ENCODE results near the gene MS4A14. TPM values are rescaled to one million over a fixed set of nuclear protein-coding genes. Genes with fewer than 3 reads are reported as not detected.

The MS4A14 gene
- total RNA-seq, 1 donor: not detected

DNA sequence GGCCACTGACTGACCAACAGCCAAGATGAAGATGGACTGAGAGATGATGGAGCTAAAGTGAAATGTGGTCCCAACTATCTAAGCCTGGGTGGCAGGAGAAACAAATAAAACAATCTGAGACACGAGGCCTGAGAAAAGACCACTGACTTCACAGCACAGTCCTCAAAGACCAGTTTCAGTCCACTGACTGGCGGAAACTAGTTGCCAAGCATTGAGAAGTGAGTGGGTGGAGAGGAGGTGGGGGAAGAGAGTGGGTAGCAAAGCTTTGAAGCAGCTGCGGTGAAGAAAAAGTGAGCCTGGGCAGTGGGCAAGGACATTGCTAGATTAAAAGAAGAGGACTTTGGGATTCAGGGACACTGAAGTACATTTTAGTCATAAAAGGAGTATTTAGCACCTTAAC lies 61.3 kb downstream of the MS4A14 start:
- no peaks in the 10 kb centered on the region for H3K4me1 ChIP-seq (ENCODE audit: insufficient read depth, low read length)
- no peaks in the 10 kb centered on the region for H3K27me3 ChIP-seq (ENCODE audit: insufficient read depth, low read length)
- no peaks in the 10 kb centered on the region for H4K20me1 ChIP-seq (ENCODE audit: insufficient read depth, low read length)
- no peaks in the 10 kb centered on the region for H3K36me3 ChIP-seq (ENCODE audit: insufficient read depth, low read length)
- H2AFZ ChIP-seq (ENCODE audit: low read length): no peak overlapping the region
- DNase-seq (ENCODE audit: insufficient read length, low spot score, missing footprints): no peak
- TF ChIP-seq, protein P1, sequence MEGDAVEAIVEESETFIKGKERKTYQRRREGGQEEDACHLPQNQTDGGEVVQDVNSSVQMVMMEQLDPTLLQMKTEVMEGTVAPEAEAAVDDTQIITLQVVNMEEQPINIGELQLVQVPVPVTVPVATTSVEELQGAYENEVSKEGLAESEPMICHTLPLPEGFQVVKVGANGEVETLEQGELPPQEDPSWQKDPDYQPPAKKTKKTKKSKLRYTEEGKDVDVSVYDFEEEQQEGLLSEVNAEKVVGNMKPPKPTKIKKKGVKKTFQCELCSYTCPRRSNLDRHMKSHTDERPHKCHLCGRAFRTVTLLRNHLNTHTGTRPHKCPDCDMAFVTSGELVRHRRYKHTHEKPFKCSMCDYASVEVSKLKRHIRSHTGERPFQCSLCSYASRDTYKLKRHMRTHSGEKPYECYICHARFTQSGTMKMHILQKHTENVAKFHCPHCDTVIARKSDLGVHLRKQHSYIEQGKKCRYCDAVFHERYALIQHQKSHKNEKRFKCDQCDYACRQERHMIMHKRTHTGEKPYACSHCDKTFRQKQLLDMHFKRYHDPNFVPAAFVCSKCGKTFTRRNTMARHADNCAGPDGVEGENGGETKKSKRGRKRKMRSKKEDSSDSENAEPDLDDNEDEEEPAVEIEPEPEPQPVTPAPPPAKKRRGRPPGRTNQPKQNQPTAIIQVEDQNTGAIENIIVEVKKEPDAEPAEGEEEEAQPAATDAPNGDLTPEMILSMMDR (IDR thresholded peaks at IDR 0.05; ENCODE audit: extremely low read depth, low read depth, low read length): no peak
- H3K27ac ChIP-seq (ENCODE audit: low read depth, low read length): no peak overlapping the region
- H3K9me3 ChIP-seq (ENCODE audit: low read depth, low read length): no peaks in the 10 kb centered on the region
- no peaks in the 10 kb centered on the region for H3K79me2 ChIP-seq (ENCODE audit: insufficient read depth, low read length)
- H3K4me3 ChIP-seq (ENCODE audit: insufficient read depth, low read length): no peak overlapping the region
- H3K4me2 ChIP-seq (ENCODE audit: insufficient read depth, low read length): no peak overlapping the region

DNA sequence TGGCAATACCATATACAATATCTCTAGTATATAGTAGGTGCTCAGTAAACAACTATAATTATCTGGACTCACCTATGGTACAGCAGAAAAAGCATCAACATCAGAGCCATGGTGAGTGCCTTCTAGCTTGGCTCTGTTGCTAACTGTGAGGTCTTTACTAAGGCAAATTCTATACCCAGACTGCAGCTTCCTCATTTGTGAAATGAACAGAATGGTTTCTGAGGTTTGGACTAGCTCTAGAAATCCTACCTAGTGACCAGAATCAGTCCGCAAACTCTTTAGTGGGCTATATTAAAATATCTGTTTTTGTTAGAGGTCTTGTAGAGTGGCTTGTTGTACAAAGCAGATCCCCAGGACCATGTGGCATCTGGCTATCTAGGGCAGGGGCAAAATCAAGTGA lies 63.1 kb downstream of the MS4A14 start:
- no peaks in the 10 kb centered on the region for H3K27me3 ChIP-seq (ENCODE audit: insufficient read depth, low read length)
- no peaks in the 10 kb centered on the region for H3K36me3 ChIP-seq (ENCODE audit: insufficient read depth, low read length)
- DNase-seq (ENCODE audit: insufficient read length, low spot score, missing footprints): no peak
- no peaks in the 10 kb centered on the region for H4K20me1 ChIP-seq (ENCODE audit: insufficient read depth, low read length)
- H2AFZ ChIP-seq (ENCODE audit: low read length): no peak overlapping the region
- no peak overlapping the region for H3K27ac ChIP-seq (ENCODE audit: low read depth, low read length)
- H3K79me2 ChIP-seq (ENCODE audit: insufficient read depth, low read length): no peaks in the 10 kb centered on the region
- H3K4me1 ChIP-seq (ENCODE audit: insufficient read depth, low read length): no peaks in the 10 kb centered on the region
- H3K4me3 ChIP-seq (ENCODE audit: insufficient read depth, low read length): no peak overlapping the region
- H3K4me2 ChIP-seq (ENCODE audit: insufficient read depth, low read length): no peak overlapping the region
- no peaks in the 10 kb centered on the region for H3K9me3 ChIP-seq (ENCODE audit: low read depth, low read length)
- TF ChIP-seq, protein P1 (IDR thresholded peaks at IDR 0.05; ENCODE audit: extremely low read depth, low read depth, low read length): no peak

Other genes with a start within 250 kb of the MS4A14 start
- gene MS4A6A, start 213.4 kb upstream of the MS4A14 start, total RNA-seq: under 0.01 TPM in 1 of 2 replicates, not detected in the other
- not detected in 2 replicates for gene MS4A4E, start 153.3 kb upstream of the MS4A14 start, total RNA-seq
- gene MS4A4A, start 115.8 kb upstream of the MS4A14 start, total RNA-seq: under 0.01 and 0.36 TPM in 2 replicates
- gene MS4A6E, start 69.2 kb upstream of the MS4A14 start, total RNA-seq: not detected in 2 replicates
- gene MS4A7, start 17.9 kb upstream of the MS4A14 start, total RNA-seq: under 0.01 and 0.36 TPM in 2 replicates
- not detected in 2 replicates for gene MS4A5, start 33.1 kb downstream of the MS4A14 start, total RNA-seq
- not detected in 2 replicates for gene MS4A1, start 59.4 kb downstream of the MS4A14 start, total RNA-seq
- not detected in 2 replicates for gene MS4A12, start 96.3 kb downstream of the MS4A14 start, total RNA-seq
- not detected in 2 replicates for gene MS4A13, start 118.9 kb downstream of the MS4A14 start, total RNA-seq

Data from osteoblast (primary cell).